Spleen (tissue), 7 donors: ENCODE data around the gene PDE4B.

ENCODE experiments used
- CTCF ChIP-seq, 11 experiments: fragments of 200-600 bp in 7 of 11; fragments of 450-650 bp in 4 of 11; sonication (generic) in 4 of 11; IDR thresholded peaks in 8 of 11; conservative IDR thresholded peaks in 3 of 11; 1 replicate in 7 of 11; 2 replicates in 4 of 11; pipeline versions ENCODE4 v1.4.0 to v1.8.0; 2016 to 2021; ENCODE audit warnings: antibody characterized with exemption in 11 of 11, inconsistent platforms in 4 of 11, mild to moderate bottlenecking in 1 of 11
- POLR2A ChIP-seq, 3 donors: fragments of 450-650 bp; IDR thresholded peaks; one replicate each; pipeline ENCODE4 v1.5.1; 2017; ENCODE audit warnings: antibody characterized with exemption in 3 of 3, mild to moderate bottlenecking in 1 of 3
- donor health status: DM: no; HTN: no; CAD: no; lungs with moderate emphysema.
- donor health status: DM: no; HTN: no; CAD: no.
- donor health status: DM: no; HTN: no; CAD: no.

GRCh38 chr1:66346873-66347272, 554.2 kb downstream of the PDE4B start:
- no peak for TF ChIP-seq CTCF (IDR thresholded peaks at IDR 0.05 in 8 of 11, conservative IDR thresholded peaks at IDR 0.05 in 3 of 11)
- no peak for TF ChIP-seq POLR2A (IDR thresholded peaks at IDR 0.05)
